Measurements from ENCODE around the gene TMED5.
A peak's percentile ranks its signal among the peaks of the same experiment; 100 is the strongest.

The TMED5 gene

GRCh38 chr1:93196591-93196990 is 16.4 kb upstream of the TMED5 start:
- Histone ChIP-seq H3K4me2 (ENCODE audit: low read length, poor library complexity, severe bottlenecking) (no peak overlapping the region), H2AFZ (ENCODE audit: low read depth, low read length) (no peak overlapping the region), H4K91ac (ENCODE audit: low read length) (no peak overlapping the region), H3K9ac (ENCODE audit: low read length) (no peak overlapping the region), H2BK120ac (ENCODE audit: low read depth, low read length) (no peak overlapping the region), H2AK5ac (ENCODE audit: low read length, severe bottlenecking) (no peak overlapping the region), H3K4ac (ENCODE audit: low read depth in 1 of 2, low read length in 2 of 2) (no peak overlapping the region), H3K14ac (ENCODE audit: low read length in 2 of 2) (no peak overlapping the region), H2BK15ac (ENCODE audit: low read depth, poor library complexity, severe bottlenecking) (no peak overlapping the region), H3K4me3 (ENCODE audit: insufficient read depth in 1 of 2, low read depth in 1 of 2, low read length in 2 of 2) (no peak overlapping the region), H3K4me1 (ENCODE audit: control insufficient read depth, insufficient read depth, low read depth, low read length) (peaks cover 2% of the 10 kb centered on the region), H3K23ac (ENCODE audit: low read length in 2 of 2) (no peak overlapping the region), H3K18ac (ENCODE audit: low read depth in 1 of 2, low read length in 2 of 2) (no peak overlapping the region), H3K9me3 (ENCODE audit: control insufficient read depth, low read length) (no peaks in the 10 kb centered on the region), H2BK5ac (ENCODE audit: low read depth, low read length, poor library complexity, severe bottlenecking) (no peak overlapping the region), H4K8ac (ENCODE audit: low read length) (no peak overlapping the region), H2BK12ac (ENCODE audit: low read length in 2 of 2) (no peak overlapping the region), H3K27me3 (ENCODE audit: control insufficient read depth in 1 of 2, insufficient read depth in 1 of 2, low read length in 2 of 2) (no peaks in the 10 kb centered on the region), H3K36me3 (ENCODE audit: control insufficient read depth in 1 of 2, insufficient read depth in 2 of 2, low read depth in 1 of 2, low read length in 2 of 2) (peaks cover 10 to 40% of the 10 kb centered on the region in 2 experiments), H3K79me1 (replicated peaks; ENCODE audit: low read length, poor library complexity, severe bottlenecking) (peaks cover 12% of the 10 kb centered on the region), H3K27ac (ENCODE audit: low read length, poor library complexity, severe bottlenecking) (no peak overlapping the region)
- DNase-seq, result peak; percentile 30
- WGBS, result no CpG with 5 or more reads among the region's 1 CpG

GRCh38 chr1:93194231-93194990 is 14.2 kb upstream of the TMED5 start:
- Histone ChIP-seq H3K79me1 (replicated peaks; ENCODE audit: low read length, poor library complexity, severe bottlenecking) (peaks cover 9% of the 10 kb centered on the region), H3K9me3 (ENCODE audit: control insufficient read depth, low read length) (no peaks in the 10 kb centered on the region), H2AFZ (ENCODE audit: low read depth, low read length) (no peak overlapping the region), H3K4ac (ENCODE audit: low read depth in 1 of 2, low read length in 2 of 2) (no peak overlapping the region), H3K4me1 (ENCODE audit: control insufficient read depth, insufficient read depth, low read depth, low read length) (peaks cover 2% of the 10 kb centered on the region), H2BK12ac (ENCODE audit: low read length in 2 of 2) (no peak overlapping the region), H4K8ac (ENCODE audit: low read length) (no peak overlapping the region), H3K18ac (ENCODE audit: low read depth in 1 of 2, low read length in 2 of 2) (no peak overlapping the region), H3K4me2 (ENCODE audit: low read length, poor library complexity, severe bottlenecking) (no peak overlapping the region), H3K9ac (ENCODE audit: low read length) (no peak overlapping the region), H2BK120ac (ENCODE audit: low read depth, low read length) (no peak overlapping the region), H2BK15ac (ENCODE audit: low read depth, poor library complexity, severe bottlenecking) (no peak overlapping the region), H3K14ac (ENCODE audit: low read length in 2 of 2) (no peak overlapping the region), H3K23ac (ENCODE audit: low read length in 2 of 2) (no peak overlapping the region), H2BK5ac (ENCODE audit: low read depth, low read length, poor library complexity, severe bottlenecking) (no peak overlapping the region), H3K36me3 (ENCODE audit: control insufficient read depth in 1 of 2, insufficient read depth in 2 of 2, low read depth in 1 of 2, low read length in 2 of 2) (peaks cover 4 to 42% of the 10 kb centered on the region in 2 experiments), H3K27ac (ENCODE audit: low read length, poor library complexity, severe bottlenecking) (no peak overlapping the region), H4K91ac (ENCODE audit: low read length) (no peak overlapping the region), H3K27me3 (ENCODE audit: control insufficient read depth in 1 of 2, insufficient read depth in 1 of 2, low read length in 2 of 2) (no peaks in the 10 kb centered on the region), H3K4me3 (ENCODE audit: insufficient read depth in 1 of 2, low read depth in 1 of 2, low read length in 2 of 2) (no peak overlapping the region), H2AK5ac (ENCODE audit: low read length, severe bottlenecking) (no peak overlapping the region)
- no peak for DNase-seq
- WGBS, result 100% methylated on average over 1 of the region's 4 CpGs

- Histone ChIP-seq H4K91ac (ENCODE audit: low read length) (no peak overlapping the region), H3K4me2 (ENCODE audit: low read length, poor library complexity, severe bottlenecking) (no peak overlapping the region), H3K9me3 (ENCODE audit: control insufficient read depth, low read length) (no peaks in the 10 kb centered on the region), H3K27me3 (ENCODE audit: control insufficient read depth in 1 of 2, insufficient read depth in 1 of 2, low read length in 2 of 2) (no peaks in the 10 kb centered on the region), H3K18ac (ENCODE audit: low read depth in 1 of 2, low read length in 2 of 2) (no peak overlapping the region), H3K23ac (ENCODE audit: low read length in 2 of 2) (no peak overlapping the region), H3K4me1 (ENCODE audit: control insufficient read depth, insufficient read depth, low read depth, low read length) (no peaks in the 10 kb centered on the region), H3K4ac (ENCODE audit: low read depth in 1 of 2, low read length in 2 of 2) (no peak overlapping the region), H3K4me3 (ENCODE audit: insufficient read depth in 1 of 2, low read depth in 1 of 2, low read length in 2 of 2) (no peak overlapping the region), H2AK5ac (ENCODE audit: low read length, severe bottlenecking) (no peak overlapping the region), H2BK15ac (ENCODE audit: low read depth, poor library complexity, severe bottlenecking) (no peak overlapping the region), H3K36me3 (ENCODE audit: control insufficient read depth in 1 of 2, insufficient read depth in 2 of 2, low read depth in 1 of 2, low read length in 2 of 2) (peaks cover 0 to 39% of the 10 kb centered on the region in 2 experiments), H2BK120ac (ENCODE audit: low read depth, low read length) (no peak overlapping the region), H3K9ac (ENCODE audit: low read length) (no peak overlapping the region), H4K8ac (ENCODE audit: low read length) (no peak overlapping the region), H3K14ac (ENCODE audit: low read length in 2 of 2) (no peak overlapping the region), H3K27ac (ENCODE audit: low read length, poor library complexity, severe bottlenecking) (no peak overlapping the region), H2BK12ac (ENCODE audit: low read length in 2 of 2) (no peak overlapping the region), H2BK5ac (ENCODE audit: low read depth, low read length, poor library complexity, severe bottlenecking) (no peak overlapping the region), H3K79me1 (replicated peaks; ENCODE audit: low read length, poor library complexity, severe bottlenecking) (peaks cover 5% of the 10 kb centered on the region), H2AFZ (ENCODE audit: low read depth, low read length) (no peak overlapping the region)
- 100% methylated on average over 2 of the region's 3 CpGs for WGBS
- no peak for DNase-seq
Measured at GRCh38 chr1:93190432-93190831, 10.2 kb upstream of the TMED5 start.

- Histone ChIP-seq H3K9me3 (ENCODE audit: control insufficient read depth, low read length) (no peaks in the 10 kb centered on the region), H3K14ac (ENCODE audit: low read length in 2 of 2) (no peak overlapping the region), H2AFZ (ENCODE audit: low read depth, low read length) (no peak overlapping the region), H2AK5ac (ENCODE audit: low read length, severe bottlenecking) (no peak overlapping the region), H3K23ac (ENCODE audit: low read length in 2 of 2) (no peak overlapping the region), H2BK15ac (ENCODE audit: low read depth, poor library complexity, severe bottlenecking) (no peak overlapping the region), H3K4me2 (ENCODE audit: low read length, poor library complexity, severe bottlenecking) (no peak overlapping the region), H2BK12ac (ENCODE audit: low read length in 2 of 2) (no peak overlapping the region), H3K9ac (ENCODE audit: low read length) (no peak overlapping the region), H3K4ac (ENCODE audit: low read depth in 1 of 2, low read length in 2 of 2) (no peak overlapping the region), H3K79me1 (replicated peaks; ENCODE audit: low read length, poor library complexity, severe bottlenecking) (peaks cover 2% of the 10 kb centered on the region), H2BK120ac (ENCODE audit: low read depth, low read length) (no peak overlapping the region), H4K91ac (ENCODE audit: low read length) (no peak overlapping the region), H3K27ac (ENCODE audit: low read length, poor library complexity, severe bottlenecking) (no peak overlapping the region), H3K4me1 (ENCODE audit: control insufficient read depth, insufficient read depth, low read depth, low read length) (no peaks in the 10 kb centered on the region), H3K4me3 (ENCODE audit: insufficient read depth in 1 of 2, low read depth in 1 of 2, low read length in 2 of 2) (no peak overlapping the region), H3K18ac (ENCODE audit: low read depth in 1 of 2, low read length in 2 of 2) (no peak overlapping the region), H2BK5ac (ENCODE audit: low read depth, low read length, poor library complexity, severe bottlenecking) (no peak overlapping the region), H3K27me3 (ENCODE audit: control insufficient read depth in 1 of 2, insufficient read depth in 1 of 2, low read length in 2 of 2) (no peaks in the 10 kb centered on the region), H4K8ac (ENCODE audit: low read length) (no peak overlapping the region), H3K36me3 (ENCODE audit: control insufficient read depth in 1 of 2, insufficient read depth in 2 of 2, low read depth in 1 of 2, low read length in 2 of 2) (peaks cover 0 to 21% of the 10 kb centered on the region in 2 experiments)
- WGBS, result no CpG with 5 or more reads among the region's 1 CpG
- no peak for DNase-seq
Measured at GRCh38 chr1:93186667-93187066, 6.5 kb upstream of the TMED5 start.
